ENCODE results near the gene MAP1S. TPM values are rescaled to one million over a fixed set of nuclear protein-coding genes. Genes with fewer than 3 reads are reported as not detected.

The MAP1S gene
- total and polyA plus RNA-seq, 2 of the 8 experiments (the other 6 are each of a cell fraction or from before 2014, with no cell fraction given) = 66.7 to 115 TPM

GRCh38 chr19:17762505-17763229, 43.4 kb downstream of the MAP1S start:
- WGBS, 2 experiments (ENCODE audit: extremely low coverage in 1 of 2, insufficient coverage in 1 of 2, insufficient read length in 1 of 2, insufficient replicate concordance in 2 of 2, low coverage in 1 of 2, low lambda C conversion rate in 2 of 2, missing lambda C conversion rate in 1 of 2) = 47% methylated on average over 17 of the region's 17 CpGs; no CpG with 5 or more reads in 1 of the 2 experiments
- Histone ChIP-seq H2AK5ac (ENCODE audit: low read depth, low read length) (no peak overlapping the region), H2BK5ac (ENCODE audit: low read depth, low read length) (no peak overlapping the region), H3K79me2 (ENCODE audit: control insufficient read depth in 1 of 2, insufficient read depth in 2 of 2, low read length in 2 of 2) (no peaks in the 10 kb centered on the region), H3K4me1 (replicated peaks in 1 of 4; ENCODE audit: control insufficient read depth in 3 of 4, insufficient read depth in 4 of 4, low read length in 3 of 4) (peaks cover 0 to 2% (median 0%) of the 10 kb centered on the region in 4 experiments; a peak in 3 of 7 replicates), H4K8ac (ENCODE audit: extremely low read depth, insufficient read depth, low read length) (no peak overlapping the region), H3K56ac (replicated peaks; ENCODE audit: insufficient read length, low read depth, low read length) (no peak overlapping the region), H4K20me1 (replicated peaks in 1 of 2; ENCODE audit: control insufficient read depth in 1 of 2, insufficient read depth in 2 of 2, low read length in 2 of 2) (no peaks in the 10 kb centered on the region), H3K27me3 (replicated peaks in 1 of 4; ENCODE audit: control insufficient read depth in 3 of 4, extremely low read depth in 1 of 4, insufficient read depth in 3 of 4, low read length in 3 of 4) (no peaks in the 10 kb centered on the region), H2AFZ (ENCODE audit: low read length) (peak overlapping the region; percentile 70), H2BK15ac (ENCODE audit: low read length) (no peak overlapping the region), H3K23me2 (ENCODE audit: low read depth, low read length) (no peaks in the 10 kb centered on the region; the same call in 1 of the 2 replicates), H4K91ac (replicated peaks; ENCODE audit: insufficient read length, low read length) (no peak overlapping the region), H2BK120ac (replicated peaks; ENCODE audit: low read depth, low read length) (no peak overlapping the region), H2BK20ac (ENCODE audit: low read length) (no peak overlapping the region), H3K4me3 (ENCODE audit: extremely low read depth in 1 of 4, insufficient read depth in 2 of 4, low read depth in 3 of 4, low read length in 4 of 4) (peak overlapping the region in 3 of 4 experiments; percentile 0 to 27 (median 24); a peak in 3 of 8 replicates), H2BK12ac (ENCODE audit: low read depth, low read length) (no peak overlapping the region), H3K18ac (ENCODE audit: extremely low read depth, low read length) (no peak overlapping the region; the same call in 1 of the 2 replicates), H3K79me1 (ENCODE audit: low read depth, low read length) (no peaks in the 10 kb centered on the region), H3K9ac (replicated peaks in 1 of 4; ENCODE audit: extremely low read depth in 1 of 4, low read depth in 3 of 4, low read length in 3 of 4) (no peak overlapping the region), H3K4me2 (ENCODE audit: insufficient read depth in 1 of 2, low read depth in 2 of 2, low read length in 2 of 2) (peak overlapping the region; percentile 28 to 50; a peak in 3 of 4 replicates), H3K14ac (ENCODE audit: insufficient read length) (no peak overlapping the region), H3K36me3 (ENCODE audit: control insufficient read depth in 2 of 4, insufficient read depth in 4 of 4, low read length in 3 of 4) (peaks cover 0 to 2% (median 0%) of the 10 kb centered on the region in 4 experiments; a peak in 1 of 8 replicates), H3K9me3 (ENCODE audit: insufficient read depth in 2 of 2, low read depth in 1 of 2, low read length in 1 of 2) (no peaks in the 10 kb centered on the region), H3K27ac (ENCODE audit: low read depth, low read length) (no peak overlapping the region), H3K23ac (ENCODE audit: insufficient read length) (no peak overlapping the region), H4K5ac (ENCODE audit: insufficient read length, low read depth, low read length) (no peak overlapping the region), H3K4ac (replicated peaks; ENCODE audit: insufficient read length, low read depth, low read length) (no peak overlapping the region)
- ChIA-PET POLR2A (ENCODE audit: partially characterized antibody) (interaction anchor here (0.9 to 2.1 kb wide), 9 partner anchors 10 to 101 kb away, joined by 3 to 9 read pairs (median 3); no protein-coding TSS in a partner anchor), CTCF (ENCODE audit: partially characterized antibody) (interaction anchor here (0.5 to 5.2 kb wide), 13 partner anchors 9 to 322 kb away, joined by 3 to 39 read pairs (median 4); no protein-coding TSS in a partner anchor)
- peak in 1 of 2 experiments; percentile 92 for DNase-seq (ENCODE audit: low read depth in 1 of 2, low spot score in 2 of 2)
- FAIRE-seq = peak; percentile 100
- peak; percentile 22; the same call in 1 of the 2 replicates for TF ChIP-seq YY1 (IDR thresholded peaks at IDR 0.05; ENCODE audit: low read depth, low read length)
- TF ChIP-seq SIN3A (conservative IDR thresholded peaks at IDR 0.05 in 1 of 2, IDR thresholded peaks at IDR 0.05 in 1 of 2; ENCODE audit: low read depth in 1 of 2, low read length in 2 of 2) = no peak
- TF ChIP-seq HDAC2 (IDR thresholded peaks at IDR 0.05; ENCODE audit: borderline replicate concordance in 1 of 2, low read depth in 2 of 2, low read length in 2 of 2) = no peak
- TF ChIP-seq SP1 (IDR thresholded peaks at IDR 0.05; ENCODE audit: low read depth, low read length) = peak; percentile 81; the same call in 1 of the 2 replicates
- no peak for TF ChIP-seq USF2 (IDR thresholded peaks at IDR 0.05; ENCODE audit: low read length)
- no peak for TF ChIP-seq ATF2 (IDR thresholded peaks at IDR 0.05; ENCODE audit: low read length)
- no peak for TF ChIP-seq BACH1 (IDR thresholded peaks at IDR 0.05; ENCODE audit: low read length)
- TF ChIP-seq TAF7 (optimal IDR thresholded peaks at IDR 0.05; ENCODE audit: borderline replicate concordance, low read depth, low read length) = no peak
